HepG2 (cell line): Measurements from ENCODE around the gene ACSS1. TPM values are rescaled to one million over a fixed set of nuclear protein-coding genes. Genes with fewer than 3 reads are reported as not detected.

Experiments used
- AHR ChIP-seq: IDR thresholded peaks from 2 replicates; pipeline ENCODE4 v1.6.1; 2018; ENCODE audit warnings: missing genetic modification reagents, missing compliant biosample characterization
- BCL6 ChIP-seq: IDR thresholded peaks from 2 replicates; pipeline ENCODE4 v1.6.1; 2016; ENCODE audit warnings: missing genetic modification reagents, missing compliant biosample characterization
- CHD2 ChIP-seq: IDR thresholded peaks from 2 replicates; pipeline ENCODE4 v1.6.1; 2011; ENCODE audit warnings: low read depth, low read length, improper control_type of control experiment
- CSRNP1 ChIP-seq: sonication (generic); formaldehyde crosslinking; IDR thresholded peaks from 2 replicates; pipeline ENCODE4 v1.8.1; 2023; ENCODE audit warnings: mild to moderate bottlenecking, missing genetic modification reagents
- FOXK1 ChIP-seq: sonication (generic); formaldehyde crosslinking; IDR thresholded peaks from 2 replicates; pipeline ENCODE4 v1.4.0; 2020; ENCODE audit warnings: low read depth, missing genetic modification reagents, borderline replicate concordance
- MAZ ChIP-seq, 2 experiments: sonication (generic) in 1 of 2; formaldehyde crosslinking in 1 of 2; IDR thresholded peaks; 2 replicates each; pipeline versions ENCODE4 v1.5.0 to v1.6.1; 2012 to 2020; ENCODE audit warnings: low read depth in 2 of 2, mild to moderate bottlenecking in 2 of 2, borderline replicate concordance in 1 of 2, improper control_type of control experiment in 1 of 2, low read length in 1 of 2, missing genetic modification reagents in 1 of 2, moderate library complexity in 1 of 2
- NPAS2 ChIP-seq: sonication (generic); formaldehyde crosslinking; IDR thresholded peaks from 2 replicates; pipeline ENCODE4 v1.8.0; 2022; ENCODE audit warnings: mild to moderate bottlenecking, missing genetic modification reagents, borderline replicate concordance
- NR2F6 ChIP-seq, 2 experiments: IDR thresholded peaks; 2 replicates each; pipeline ENCODE4 v1.6.1; 2016; ENCODE audit warnings: antibody characterized with exemption in 1 of 2, mild to moderate bottlenecking in 1 of 2
- PAXIP1 ChIP-seq: sonication (generic); formaldehyde crosslinking; conservative IDR thresholded peaks from 2 replicates; pipeline ENCODE4 v1.4.0; 2020; ENCODE audit warnings: mild to moderate bottlenecking, missing genetic modification reagents, moderate library complexity
- PRMT3 ChIP-seq: sonication (generic); formaldehyde crosslinking; IDR thresholded peaks from 2 replicates; pipeline ENCODE4 v1.8.1; 2022; ENCODE audit warnings: low read depth, mild to moderate bottlenecking, moderate library complexity, missing genetic modification reagents, borderline replicate concordance
- RAD21 ChIP-seq: fragments of 450-650 bp; formaldehyde crosslinking; IDR thresholded peaks from 2 replicates; pipeline ENCODE4 v1.5.0; 2020; ENCODE audit warnings: mild to moderate bottlenecking
- ZEB1 ChIP-seq: IDR thresholded peaks from 2 replicates; pipeline ENCODE4 v1.6.1; 2012; ENCODE audit warnings: mild to moderate bottlenecking, low read depth, inconsistent platforms; ENCODE audit not compliant: insufficient replicate concordance
- ZKSCAN5 ChIP-seq: sonication (generic); formaldehyde crosslinking; IDR thresholded peaks from 2 replicates; pipeline ENCODE4 v1.5.1; 2020; ENCODE audit warnings: mild to moderate bottlenecking, missing genetic modification reagents
- ZMAT5 ChIP-seq: sonication (generic); formaldehyde crosslinking; IDR thresholded peaks from 2 replicates; pipeline ENCODE4 v1.5.0; 2020; ENCODE audit warnings: mild to moderate bottlenecking, low read depth, missing genetic modification reagents, borderline replicate concordance
- ZNF280B ChIP-seq: sonication (generic); formaldehyde crosslinking; IDR thresholded peaks from 2 replicates; pipeline ENCODE4 v1.5.0; 2020; ENCODE audit warnings: missing genetic modification reagents, mild to moderate bottlenecking, borderline replicate concordance
- ZNF468 ChIP-seq: sonication (generic); formaldehyde crosslinking; IDR thresholded peaks from 2 replicates; pipeline ENCODE4 v1.8.0; 2022; ENCODE audit warnings: mild to moderate bottlenecking, moderate library complexity, missing genetic modification reagents
- ZNF501 ChIP-seq: sonication (generic); formaldehyde crosslinking; IDR thresholded peaks from 2 replicates; pipeline ENCODE4 v1.5.1; 2020; ENCODE audit warnings: mild to moderate bottlenecking, moderate library complexity, missing genetic modification reagents
- ZNF550 ChIP-seq: sonication (generic); formaldehyde crosslinking; IDR thresholded peaks from 2 replicates; pipeline ENCODE4 v1.4.0; 2020; ENCODE audit warnings: mild to moderate bottlenecking, missing genetic modification reagents, borderline replicate concordance
- polyA plus RNA-seq, 8 experiments: library from polyadenylated mRNA; depleted of rRNA in 3 of 8; stranded (reverse) in 7 of 8; unstranded in 1 of 8; fragments of >200 nt; fragmentation: Illumina TruSeq in 4 of 8; extraction: Trizol in 4 of 8; gene quantifications; 2 replicates each; pipeline versions ENCODE4 v1.2.1 to v1.2.3, GENCODE V29; 2011 to 2016; ENCODE audit warnings: low read depth in 4 of 8, missing spikeins in 1 of 8, mixed read lengths in 1 of 8; ENCODE audit not compliant: insufficient read depth in 1 of 8
- total RNA-seq, 5 experiments: library from RNA; depleted of rRNA; stranded (reverse); fragments of >200 nt; fragmentation: Illumina TruSeq; extraction: Trizol; gene quantifications; 2 replicates each; pipeline ENCODE4 v1.2.3, GENCODE V29; 2016; ENCODE audit warnings: low read depth in 1 of 5
- TF ChIP-seq, protein P1 (sequence below): sonication (generic); formaldehyde crosslinking; IDR thresholded peaks from 2 replicates; pipeline ENCODE4 v1.5.1; 2020; ENCODE audit warnings: mild to moderate bottlenecking, moderate library complexity, missing genetic modification reagents
- TF ChIP-seq, protein P2 (sequence below): IDR thresholded peaks from 2 replicates; pipeline ENCODE4 v1.6.1; 2012; ENCODE audit warnings: inconsistent platforms

ACSS1 gene
- total and polyA plus RNA-seq, 2 of the 13 experiments (the other 11 are each of a cell fraction or from before 2014, with no cell fraction given): 15.2 to 41.6 TPM

- TF ChIP-seq ZMAT5 (CRISPR knock-in tag) (no peak), FOXK1 (peak; percentile 46; the same call in 1 of the 2 replicates), RAD21 (CRISPR knock-in tag) (0 out of 2 replicates have a peak, but pooled peaks have one; percentile 4), ZKSCAN5 (CRISPR knock-in tag) (no peak), ZEB1 (peak; percentile 85), CHD2 (no peak), CSRNP1 (CRISPR knock-in tag) (0 out of 2 replicates have a peak, but pooled peaks have one; percentile 42), AHR (CRISPR knock-in tag) (no peak), ZNF280B (CRISPR knock-in tag) (no peak), ZNF501 (CRISPR knock-in tag) (0 out of 2 replicates have a peak, but pooled peaks have one; percentile 12), PRMT3 (CRISPR knock-in tag) (no peak), BCL6 (CRISPR knock-in tag) (peak; percentile 26; the same call in 1 of the 2 replicates), MAZ (IDR thresholded peaks at IDR 0.05; ENCODE audit: borderline replicate concordance, low read depth, low read length) (no peak), MAZ (CRISPR knock-in tag; IDR thresholded peaks at IDR 0.05; ENCODE audit: low read depth) (peak; percentile 15; the same call in 1 of the 2 replicates), ZNF550 (no peak), ZNF468 (no peak), NPAS2 (CRISPR knock-in tag) (no peak), PAXIP1 (CRISPR knock-in tag) (peak; percentile 47), NR2F6 (IDR thresholded peaks at IDR 0.05) (no peak), NR2F6 (CRISPR knock-in tag; IDR thresholded peaks at IDR 0.05) (peak; percentile 37; the same call in 1 of the 2 replicates)
- TF ChIP-seq, protein P1, sequence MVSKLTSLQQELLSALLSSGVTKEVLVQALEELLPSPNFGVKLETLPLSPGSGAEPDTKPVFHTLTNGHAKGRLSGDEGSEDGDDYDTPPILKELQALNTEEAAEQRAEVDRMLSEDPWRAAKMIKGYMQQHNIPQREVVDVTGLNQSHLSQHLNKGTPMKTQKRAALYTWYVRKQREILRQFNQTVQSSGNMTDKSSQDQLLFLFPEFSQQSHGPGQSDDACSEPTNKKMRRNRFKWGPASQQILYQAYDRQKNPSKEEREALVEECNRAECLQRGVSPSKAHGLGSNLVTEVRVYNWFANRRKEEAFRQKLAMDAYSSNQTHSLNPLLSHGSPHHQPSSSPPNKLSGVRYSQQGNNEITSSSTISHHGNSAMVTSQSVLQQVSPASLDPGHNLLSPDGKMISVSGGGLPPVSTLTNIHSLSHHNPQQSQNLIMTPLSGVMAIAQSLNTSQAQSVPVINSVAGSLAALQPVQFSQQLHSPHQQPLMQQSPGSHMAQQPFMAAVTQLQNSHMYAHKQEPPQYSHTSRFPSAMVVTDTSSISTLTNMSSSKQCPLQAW (CRISPR knock-in tag): peak; percentile 73; the same call in 1 of the 2 replicates
- TF ChIP-seq, protein P2, sequence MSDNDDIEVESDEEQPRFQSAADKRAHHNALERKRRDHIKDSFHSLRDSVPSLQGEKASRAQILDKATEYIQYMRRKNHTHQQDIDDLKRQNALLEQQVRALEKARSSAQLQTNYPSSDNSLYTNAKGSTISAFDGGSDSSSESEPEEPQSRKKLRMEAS: peak; percentile 44; the same call in 1 of the 2 replicates
These were observed 11.7 kb downstream of the ACSS1 start (continued) for GRCh38 chr20:25046181-25046641.
